ENCODE data around the gene METTL16.

DNA sequence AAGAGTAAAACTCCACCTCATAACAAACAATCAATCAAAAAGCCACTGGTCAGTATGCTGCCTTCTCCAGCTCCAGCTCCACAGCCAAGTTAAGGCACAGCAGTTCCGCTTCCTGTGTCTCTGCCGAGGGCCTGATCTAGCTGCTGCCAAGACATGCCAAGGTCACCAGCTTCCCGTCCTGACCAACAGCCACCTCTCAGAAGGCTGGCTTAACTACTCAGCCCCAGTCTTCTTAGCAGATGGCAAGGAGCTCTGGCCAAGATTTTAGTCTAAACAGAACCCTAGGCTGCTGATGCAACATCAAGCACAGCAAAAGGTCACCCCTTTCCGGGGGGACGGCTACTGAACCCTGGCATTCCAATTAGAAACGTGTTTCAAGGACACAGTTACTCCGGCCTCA lies 93.1 kb downstream of the METTL16 start:
- TF ChIP-seq, protein P1, sequence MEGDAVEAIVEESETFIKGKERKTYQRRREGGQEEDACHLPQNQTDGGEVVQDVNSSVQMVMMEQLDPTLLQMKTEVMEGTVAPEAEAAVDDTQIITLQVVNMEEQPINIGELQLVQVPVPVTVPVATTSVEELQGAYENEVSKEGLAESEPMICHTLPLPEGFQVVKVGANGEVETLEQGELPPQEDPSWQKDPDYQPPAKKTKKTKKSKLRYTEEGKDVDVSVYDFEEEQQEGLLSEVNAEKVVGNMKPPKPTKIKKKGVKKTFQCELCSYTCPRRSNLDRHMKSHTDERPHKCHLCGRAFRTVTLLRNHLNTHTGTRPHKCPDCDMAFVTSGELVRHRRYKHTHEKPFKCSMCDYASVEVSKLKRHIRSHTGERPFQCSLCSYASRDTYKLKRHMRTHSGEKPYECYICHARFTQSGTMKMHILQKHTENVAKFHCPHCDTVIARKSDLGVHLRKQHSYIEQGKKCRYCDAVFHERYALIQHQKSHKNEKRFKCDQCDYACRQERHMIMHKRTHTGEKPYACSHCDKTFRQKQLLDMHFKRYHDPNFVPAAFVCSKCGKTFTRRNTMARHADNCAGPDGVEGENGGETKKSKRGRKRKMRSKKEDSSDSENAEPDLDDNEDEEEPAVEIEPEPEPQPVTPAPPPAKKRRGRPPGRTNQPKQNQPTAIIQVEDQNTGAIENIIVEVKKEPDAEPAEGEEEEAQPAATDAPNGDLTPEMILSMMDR (conservative IDR thresholded peaks at IDR 0.05), result no peak
- no peak for TF ChIP-seq ZFX (IDR thresholded peaks at IDR 0.05)

Data from C4-2B (cell line).